Glomerular visceral epithelial cell (primary cell): ENCODE data around the gene LILRB3.
"Not testable (repeated sequence)": the region's sequence is repeated elsewhere in the genome, so short reads cannot be mapped to it uniquely, and the experiment has no call there.

Experiments
- DNase-seq: peaks from one replicate; pipeline ENCODE4 v3.0.0-alpha.2; 2016; ENCODE audit errors: extremely low spot score

The LILRB3 gene

DNA sequence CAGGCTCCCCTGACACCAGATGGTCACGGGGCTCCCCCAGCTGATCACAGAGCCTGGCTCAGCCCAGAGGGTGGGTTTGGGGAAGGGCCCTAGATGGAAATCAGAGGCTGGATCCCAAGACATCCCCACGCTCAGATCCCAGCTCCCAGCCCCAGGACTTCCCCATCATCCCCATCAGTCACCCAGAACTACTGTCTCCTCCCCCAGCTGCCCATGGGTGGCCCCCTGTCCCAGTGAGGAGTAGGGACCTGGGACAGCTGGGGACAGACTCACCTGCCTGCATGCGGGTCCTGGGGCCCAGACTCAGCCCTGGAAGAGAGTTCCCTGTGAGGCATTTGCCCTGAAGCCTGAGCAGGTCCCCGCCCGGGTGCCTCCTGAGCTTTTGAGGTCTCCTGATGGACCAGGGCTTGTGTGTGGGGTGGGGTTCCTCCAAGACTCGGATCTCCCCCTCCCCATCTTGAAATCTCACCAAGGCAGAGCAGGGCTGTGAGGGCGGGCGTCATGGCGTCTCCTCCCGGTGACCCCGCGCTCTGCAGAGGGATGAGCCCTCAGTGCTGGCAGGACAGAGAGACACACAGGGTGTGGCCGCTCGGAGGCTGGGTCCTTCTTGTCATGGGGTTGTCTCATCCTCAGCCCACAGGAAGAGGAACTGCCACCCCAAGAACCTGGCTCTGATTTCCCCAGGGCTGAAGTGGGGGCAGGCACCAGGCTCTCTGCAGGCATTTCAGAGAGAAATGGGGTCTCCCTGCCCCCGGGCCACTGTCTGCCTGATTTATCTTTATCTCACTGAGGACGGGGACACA, at the start of gene LILRB3:
TSS of gene LILRB3 (minus strand) at position 534 of the 803 bp plus-strand sequence. CDS start at position 503, 31 bp downstream.
- DNase-seq: not testable (repeated sequence)

DNA sequence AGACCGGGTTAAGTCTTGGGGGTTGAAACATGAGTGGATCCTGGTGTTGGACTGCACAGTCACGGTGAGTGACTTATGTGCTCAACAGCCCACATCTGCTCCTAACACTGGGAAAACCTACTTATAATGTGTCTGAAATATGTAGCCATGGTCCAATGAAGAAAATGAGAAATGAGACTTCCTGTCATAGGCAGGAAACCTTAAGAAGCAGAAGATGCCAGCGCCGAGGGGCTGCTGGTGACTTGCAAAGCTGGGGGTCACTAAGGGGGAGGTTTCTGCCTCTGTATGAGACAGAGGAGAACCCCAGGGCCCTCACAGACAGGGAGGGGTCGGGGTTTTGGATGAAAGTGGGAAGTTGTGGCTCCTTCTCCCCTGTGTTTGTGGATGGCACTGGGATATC, 49.4 kb upstream of the LILRB3 start:
- DNase-seq: not testable (repeated sequence)

DNA sequence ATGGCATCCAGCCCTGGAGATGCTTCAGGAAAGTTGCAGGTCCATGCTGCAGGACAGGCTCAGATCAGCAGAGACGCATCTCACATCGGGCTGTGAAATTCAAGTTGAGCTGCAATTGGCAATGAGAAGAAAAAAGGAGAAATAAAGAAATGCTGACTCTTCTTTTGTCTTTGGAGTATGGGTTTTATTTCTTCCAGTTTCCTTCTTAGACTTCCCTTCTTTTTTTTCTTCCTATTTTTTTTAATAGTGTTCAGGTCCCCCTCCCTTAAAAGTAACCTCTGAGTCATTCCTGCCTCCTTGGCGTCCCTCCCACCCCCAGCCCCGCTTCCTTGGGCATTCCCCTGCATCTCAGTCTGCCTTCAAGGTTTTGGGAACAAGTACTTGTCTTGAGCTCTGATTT, 48.8 kb upstream of the LILRB3 start:
- DNase-seq: not testable (repeated sequence)

DNA sequence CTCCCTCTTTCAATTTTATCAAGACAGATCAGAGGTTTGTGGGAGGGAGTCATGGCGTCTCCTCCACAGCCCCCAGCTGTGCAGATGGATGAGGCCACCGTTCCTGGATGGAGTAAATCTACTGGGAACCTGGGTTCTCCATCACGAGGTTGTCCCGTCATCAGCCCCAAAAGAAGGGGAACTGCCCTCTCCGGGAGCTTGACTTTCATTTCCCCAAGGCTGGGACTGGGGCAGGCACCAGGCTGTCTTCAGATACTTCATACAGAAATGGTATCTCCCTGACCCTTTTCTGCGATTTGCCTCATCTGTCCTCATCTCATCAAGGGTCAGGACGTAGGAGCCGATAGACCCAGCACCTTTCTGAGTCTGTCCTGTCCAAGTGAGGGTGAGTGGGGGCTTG, 48.3 kb upstream of the LILRB3 start:
- DNase-seq: no peak

DNA sequence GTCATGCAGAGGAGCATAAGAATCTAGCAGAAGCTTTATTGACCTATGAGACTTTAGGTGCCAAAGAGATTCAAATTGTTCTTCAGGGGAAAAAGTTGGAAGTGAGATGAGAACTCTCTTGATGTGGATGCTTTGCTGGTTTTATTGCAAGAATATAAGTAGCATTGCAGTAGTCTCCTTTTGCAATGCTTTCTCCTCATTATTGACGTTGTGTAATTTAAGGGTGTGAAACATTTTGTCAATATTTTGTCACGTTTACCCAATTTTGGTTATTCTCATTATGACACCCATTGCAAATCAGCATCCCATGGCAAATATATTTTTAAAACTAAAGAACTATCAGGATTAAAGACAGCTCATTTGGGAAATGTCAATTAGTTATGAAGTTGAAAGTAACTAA, 46.1 kb upstream of the LILRB3 start:
- DNase-seq: no peak

DNA sequence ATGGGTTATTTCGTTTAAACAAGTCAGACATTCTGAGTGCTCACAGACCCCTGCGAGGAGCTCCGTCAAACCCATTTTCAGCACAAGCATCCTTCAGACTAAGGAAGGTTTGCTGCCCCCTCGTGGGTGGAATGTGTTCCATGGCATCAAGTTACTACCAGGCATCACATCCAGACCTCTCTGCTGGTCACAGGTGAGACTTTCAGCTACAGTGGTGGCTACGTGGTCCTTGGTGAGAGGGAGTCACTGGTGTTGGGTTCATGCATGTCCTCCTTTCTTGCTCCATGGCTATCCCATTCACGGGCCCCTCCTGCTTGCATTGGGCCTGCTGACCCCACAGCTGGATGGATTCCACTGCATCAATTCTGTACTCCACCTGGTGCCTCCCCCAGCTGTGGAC, 43.3 kb upstream of the LILRB3 start:
- peak; percentile 61 for DNase-seq

DNA sequence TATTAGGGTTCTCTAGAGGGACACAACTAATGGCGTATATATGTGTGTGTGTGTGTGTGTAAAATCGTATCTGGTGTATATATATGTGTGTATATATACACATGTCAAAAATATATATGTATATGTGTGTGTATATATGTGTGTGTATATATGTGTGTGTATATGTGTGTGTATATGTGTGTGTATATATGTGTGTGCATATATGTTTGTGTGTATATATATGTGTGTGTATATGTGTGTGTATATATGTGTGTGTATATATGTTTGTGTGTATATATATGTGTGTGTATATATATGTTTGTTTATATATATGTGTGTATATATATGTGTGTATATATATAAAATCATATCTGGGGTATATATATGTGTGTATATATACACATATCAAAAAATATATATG, 39.7 kb upstream of the LILRB3 start:
- DNase-seq: no peak

DNA sequence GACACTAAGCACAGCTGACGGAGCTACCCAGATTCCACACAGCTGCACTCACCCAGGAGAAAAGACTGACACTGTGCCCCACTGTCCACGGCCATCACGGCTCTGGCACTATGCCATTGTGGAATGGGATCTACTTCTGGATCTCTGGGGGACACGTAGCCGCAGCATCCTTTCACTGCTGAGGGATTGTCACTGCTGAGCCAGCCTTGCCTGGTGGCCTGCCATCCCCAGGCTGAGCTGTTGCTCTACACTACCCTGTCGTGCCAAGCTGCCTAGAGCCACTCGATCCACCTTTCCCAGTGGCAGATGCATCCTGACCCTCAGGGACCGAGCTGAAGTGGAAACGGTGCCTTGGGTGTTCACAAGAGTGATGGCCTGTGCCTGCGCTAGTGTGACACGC, 39.3 kb upstream of the LILRB3 start:
- no peak for DNase-seq

DNA sequence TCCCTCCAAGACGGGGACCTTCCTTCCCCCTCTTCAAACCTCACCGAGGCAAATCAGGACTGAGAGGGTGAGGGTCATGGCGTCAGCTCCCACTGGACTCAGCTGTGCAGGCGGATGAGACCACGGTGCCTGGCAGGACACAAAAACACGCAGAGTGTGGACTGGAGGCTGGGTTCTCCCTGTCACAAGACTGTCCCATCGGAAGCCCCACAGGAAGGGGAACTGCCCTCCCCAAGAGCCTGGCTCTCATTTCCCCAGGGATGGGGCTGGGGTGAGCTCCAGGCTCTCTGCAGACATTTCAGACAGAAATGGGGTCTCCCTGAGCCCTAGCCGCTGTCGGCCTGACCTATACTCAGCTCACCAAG, 34.3 kb upstream of the LILRB3 start, which contains the start of gene LILRB5:
TSS of gene LILRB5 (minus strand) at position 158 of the 365 bp plus-strand sequence. CDS start at position 78, 80 bp downstream.
- no peak for DNase-seq

DNA sequence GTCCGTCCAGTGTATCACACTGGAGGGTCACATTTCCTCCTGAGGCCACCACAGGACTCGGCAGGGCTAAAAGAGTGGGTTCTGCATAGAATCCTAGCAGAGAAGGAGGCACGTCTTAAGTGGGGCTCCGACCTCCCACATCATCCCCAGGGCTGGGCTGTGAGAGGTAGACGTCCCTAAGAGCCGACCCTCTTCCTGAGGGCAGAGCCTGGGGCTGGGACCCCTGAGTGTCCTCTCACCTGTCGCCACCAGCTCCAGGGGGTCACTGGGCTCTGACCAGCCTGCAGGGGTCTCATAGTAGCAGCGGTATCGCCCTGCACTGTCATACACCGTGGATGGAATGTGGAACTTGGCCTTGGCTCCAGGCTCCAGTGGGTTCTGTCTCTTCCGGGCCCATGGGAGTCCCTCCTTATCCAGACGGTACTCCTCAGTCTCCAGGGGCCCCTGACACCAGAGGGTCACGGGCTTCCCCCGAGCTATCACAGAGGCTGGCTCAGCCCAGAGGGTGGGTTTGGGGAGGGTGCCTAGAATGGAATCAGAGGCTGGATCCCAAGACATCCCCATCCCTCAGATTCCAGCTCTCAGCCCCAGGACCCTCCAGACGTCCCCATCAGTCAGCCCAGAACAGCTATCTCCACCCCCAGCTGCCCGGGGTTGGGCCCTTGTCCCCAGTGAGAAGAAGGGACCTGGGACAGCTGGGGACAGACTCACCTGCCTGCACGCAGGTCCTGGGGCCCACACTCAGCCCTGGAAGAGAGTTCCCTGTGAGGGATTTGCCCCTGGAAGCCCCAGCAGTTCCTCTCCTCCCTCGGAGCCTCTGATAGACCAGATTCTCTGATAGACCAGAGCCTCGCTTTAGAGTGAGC, 33.7 kb upstream of the LILRB3 start:
- no peak for DNase-seq

DNA sequence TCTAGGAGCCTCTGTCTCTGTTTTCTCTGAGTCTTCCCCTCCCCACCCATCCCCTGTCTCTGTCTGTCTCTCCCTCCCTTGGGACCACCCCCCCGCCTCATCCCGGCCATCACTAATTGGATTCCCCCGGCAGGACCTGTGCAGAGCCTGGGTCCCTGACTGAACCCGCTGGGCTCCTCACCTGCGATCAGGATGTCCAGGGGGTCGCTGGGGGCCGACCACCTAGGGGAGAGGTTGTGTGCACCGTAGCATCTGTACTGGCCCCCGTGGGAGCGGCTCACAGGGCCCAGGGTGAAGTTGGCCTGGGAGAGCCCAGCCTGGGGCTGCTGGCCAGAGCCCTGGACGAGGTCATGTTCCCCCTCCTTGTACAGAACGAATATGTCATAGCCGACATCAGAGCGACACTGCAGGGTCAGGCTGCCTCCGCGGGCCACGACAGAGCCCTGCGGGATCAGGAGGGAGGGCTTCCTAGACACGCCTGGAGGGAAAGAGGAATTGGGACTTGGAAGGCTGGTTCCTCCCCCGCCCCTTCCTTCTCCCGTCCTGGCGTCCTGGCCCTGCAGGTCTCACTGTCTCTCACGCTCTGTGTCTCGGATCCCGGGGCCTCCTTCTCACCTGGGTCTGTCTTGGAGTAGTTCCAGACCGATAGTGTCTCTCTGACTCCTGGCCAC, 32.4 kb upstream of the LILRB3 start:
- no peak for DNase-seq

DNA sequence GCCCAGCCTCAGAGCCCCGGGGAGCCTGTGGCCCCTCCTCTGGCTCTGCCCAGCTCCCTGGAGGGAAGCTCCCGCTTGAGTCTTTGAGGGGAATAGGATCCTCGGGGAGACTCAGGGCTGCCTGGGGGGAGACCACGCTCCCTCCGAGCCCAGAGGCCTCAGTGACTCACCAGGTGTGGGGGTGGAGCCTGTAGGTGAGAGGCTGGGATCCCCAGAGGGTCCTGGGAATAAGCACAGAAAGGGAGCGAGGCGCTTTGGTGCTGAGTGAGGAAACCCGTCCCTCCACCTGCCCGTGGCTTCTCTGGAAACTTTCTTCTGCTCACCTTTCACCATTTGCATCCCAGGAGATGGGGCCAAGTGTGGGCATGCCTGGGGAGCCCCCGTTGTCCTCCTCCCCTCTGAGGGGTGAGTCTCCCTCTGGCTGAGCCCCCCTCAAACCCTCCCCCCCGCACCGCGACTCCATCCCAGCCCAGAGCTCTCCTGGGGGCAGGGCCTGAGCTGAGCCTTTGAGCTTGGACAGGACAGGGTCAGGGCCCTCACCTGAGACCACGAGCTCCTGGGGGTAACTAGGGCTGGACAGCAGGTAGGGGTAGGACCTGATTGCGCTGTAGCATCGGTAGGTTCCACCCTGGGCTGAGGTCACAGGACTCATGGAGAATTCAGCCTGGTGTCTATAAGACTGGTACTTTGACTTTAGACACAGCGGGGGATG, 31.5 kb upstream of the LILRB3 start:
- DNase-seq: no peak

DNA sequence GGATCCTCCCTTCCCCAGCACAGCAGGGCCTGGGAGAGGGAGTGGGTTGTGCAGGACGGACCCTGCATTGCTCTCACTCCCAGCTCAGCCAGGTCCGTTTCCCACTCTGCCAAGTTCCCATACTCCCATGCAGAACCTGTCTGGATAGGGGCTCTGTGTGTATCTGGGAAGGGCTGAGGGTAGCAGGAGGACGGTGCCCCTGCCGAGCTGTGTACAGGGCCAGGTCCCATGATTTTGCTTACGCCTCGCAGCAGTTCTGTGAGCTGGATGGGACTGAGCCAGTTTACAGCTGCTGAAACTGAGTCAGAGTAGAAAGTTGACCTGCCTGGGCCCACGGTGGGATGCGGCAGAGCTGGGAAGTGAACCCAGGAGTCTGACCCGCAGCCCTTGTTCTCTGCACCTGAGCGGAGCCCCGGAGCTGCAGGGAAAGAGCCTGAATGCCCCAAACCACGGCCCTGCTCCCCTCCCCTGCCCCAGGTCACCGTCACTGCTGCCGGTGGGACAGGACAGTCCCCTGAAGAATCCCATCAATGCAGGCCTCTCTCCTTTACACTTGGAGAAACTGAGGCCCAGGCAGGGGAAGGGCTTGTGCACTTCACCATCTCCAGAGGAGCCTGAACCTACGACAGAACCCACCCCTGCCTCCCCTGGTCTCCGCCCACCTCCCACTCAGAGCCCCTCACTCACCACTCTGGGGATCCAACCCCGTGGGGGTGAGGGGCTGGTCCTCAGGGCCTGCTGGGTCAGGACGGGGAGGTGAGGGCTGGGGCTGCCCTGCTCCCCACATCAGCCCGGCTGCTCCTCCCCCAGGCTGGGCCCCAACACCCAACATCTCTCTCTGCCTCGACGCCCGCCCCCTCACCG, 30.8 kb upstream of the LILRB3 start:
- no peak for DNase-seq

DNA sequence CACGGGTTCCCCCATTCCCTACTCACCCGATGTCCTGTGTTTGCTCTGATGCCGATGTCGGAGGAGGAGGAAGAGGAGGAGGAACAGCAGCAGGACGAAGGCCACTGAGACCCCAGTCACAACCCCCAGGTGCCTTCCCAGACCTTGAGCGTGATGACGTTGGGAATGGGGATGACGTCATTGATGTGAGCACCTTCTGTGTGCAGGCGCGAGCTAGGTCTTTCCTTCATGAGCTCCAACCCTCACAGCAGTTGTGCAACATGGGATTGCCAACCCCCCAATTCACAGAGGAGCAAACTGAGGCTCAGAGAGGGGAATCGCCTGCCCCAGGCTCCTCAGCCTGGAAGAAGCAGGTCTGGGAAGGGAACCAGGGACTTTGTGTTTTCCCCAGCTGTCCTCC, 30.0 kb upstream of the LILRB3 start:
- no peak for DNase-seq

DNA sequence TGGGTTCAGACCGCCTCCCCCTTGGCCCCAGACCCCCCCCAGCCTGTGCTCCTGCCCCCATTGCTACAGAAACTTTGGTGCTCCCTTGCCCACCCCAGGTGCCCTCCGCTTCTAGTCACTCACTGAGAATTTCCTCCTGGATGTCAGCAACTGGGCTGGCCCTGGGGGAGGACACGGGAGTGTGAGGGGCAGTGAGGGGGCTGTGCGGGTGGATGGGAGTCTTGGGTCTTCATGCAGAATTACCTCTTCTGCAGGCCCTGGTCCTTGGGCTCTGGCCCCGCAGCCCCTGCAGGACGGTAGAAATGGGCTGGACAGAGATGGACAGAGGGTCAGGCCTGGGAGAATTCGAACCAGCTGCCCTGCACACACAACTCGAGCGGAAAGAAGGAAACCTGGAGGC, 29.4 kb upstream of the LILRB3 start:
- no peak for DNase-seq

DNA sequence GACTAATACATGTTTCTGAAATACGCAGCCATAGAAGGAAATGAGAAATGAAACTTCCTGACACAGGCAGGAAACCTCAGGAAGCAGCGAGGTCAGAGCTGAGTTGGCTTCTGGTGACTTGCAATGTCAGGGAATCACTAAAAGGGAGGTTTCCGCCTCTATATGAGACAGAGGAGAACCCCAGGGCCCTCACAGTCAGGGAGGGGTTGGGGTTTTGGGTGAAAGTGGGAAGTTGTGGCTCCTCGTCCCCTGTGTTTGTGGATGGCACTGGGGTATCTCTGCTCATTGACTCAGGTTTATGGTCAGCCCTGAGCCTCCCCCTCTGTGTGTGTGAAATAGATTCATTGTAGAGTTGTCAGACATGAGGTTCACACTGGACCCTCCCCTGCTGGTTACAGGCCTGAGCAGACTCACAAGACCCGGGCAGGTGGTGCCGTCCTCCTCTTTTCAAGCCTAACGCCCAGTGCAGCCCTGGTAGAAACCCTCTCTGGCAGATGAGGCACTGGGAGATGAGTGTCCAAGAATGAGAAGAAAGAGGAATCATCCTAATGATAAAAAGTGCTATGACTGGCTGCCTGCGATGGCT, 25.3 kb upstream of the LILRB3 start:
- DNase-seq: no peak

DNA sequence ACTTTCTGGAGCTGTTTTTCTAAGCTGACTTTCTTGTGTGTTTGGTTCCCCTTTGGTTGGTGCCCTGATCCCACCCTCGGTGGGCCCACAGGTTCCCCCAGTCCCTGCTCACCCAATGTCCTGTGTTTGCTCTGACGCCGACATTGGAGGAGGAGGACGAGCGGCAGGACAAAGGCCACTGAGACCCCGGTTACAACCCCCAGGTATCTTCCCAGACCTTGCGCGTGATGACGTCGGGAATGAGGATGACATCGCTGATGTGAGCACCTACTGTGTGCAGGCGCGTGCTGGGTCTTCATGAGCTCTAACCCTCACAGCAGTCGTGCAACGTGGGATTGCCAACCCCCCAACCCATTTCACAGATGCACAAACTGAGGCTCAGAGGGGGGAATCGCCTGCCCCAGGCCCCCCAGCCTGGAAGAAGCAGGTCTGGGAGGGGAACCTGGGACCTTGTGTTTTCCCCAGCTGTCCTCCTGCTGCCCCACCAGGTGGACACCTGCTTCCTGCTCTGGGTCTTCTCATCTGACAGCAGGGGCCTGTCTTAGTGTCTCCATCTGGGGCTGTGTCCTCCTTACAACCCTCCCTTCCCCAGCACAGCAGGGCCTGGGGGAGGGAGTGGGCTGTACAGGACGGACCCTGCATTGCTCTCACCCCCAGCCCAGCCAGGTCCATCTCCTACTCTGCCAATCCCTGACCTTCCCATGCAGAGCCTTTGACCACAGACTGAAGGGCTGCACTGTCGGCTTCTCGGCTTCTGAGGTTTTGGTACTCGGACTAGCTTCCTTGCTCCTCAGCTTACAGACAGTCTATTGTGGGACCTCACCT, 24.5 kb upstream of the LILRB3 start:
- DNase-seq: no peak

DNA sequence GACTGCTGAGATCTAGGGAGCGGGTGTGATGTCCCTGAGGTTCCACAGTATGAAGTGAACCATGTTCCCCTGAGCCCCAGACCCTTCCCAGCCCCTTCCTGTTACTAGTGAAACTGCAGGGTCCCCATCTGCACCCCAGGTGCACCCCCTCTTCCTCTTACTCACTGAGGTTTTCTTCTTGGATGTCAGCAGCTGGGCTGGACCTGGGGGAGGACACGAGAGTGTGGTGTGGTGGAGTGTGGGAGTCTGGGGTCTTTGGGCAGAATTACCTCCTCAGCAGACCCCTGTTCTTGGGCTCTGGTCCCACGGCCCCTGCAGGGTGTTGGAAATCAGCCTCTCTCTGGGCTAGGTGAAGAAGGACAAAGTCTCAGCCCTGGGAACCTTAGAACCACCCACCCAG, 23.1 kb upstream of the LILRB3 start:
- DNase-seq: no peak

DNA sequence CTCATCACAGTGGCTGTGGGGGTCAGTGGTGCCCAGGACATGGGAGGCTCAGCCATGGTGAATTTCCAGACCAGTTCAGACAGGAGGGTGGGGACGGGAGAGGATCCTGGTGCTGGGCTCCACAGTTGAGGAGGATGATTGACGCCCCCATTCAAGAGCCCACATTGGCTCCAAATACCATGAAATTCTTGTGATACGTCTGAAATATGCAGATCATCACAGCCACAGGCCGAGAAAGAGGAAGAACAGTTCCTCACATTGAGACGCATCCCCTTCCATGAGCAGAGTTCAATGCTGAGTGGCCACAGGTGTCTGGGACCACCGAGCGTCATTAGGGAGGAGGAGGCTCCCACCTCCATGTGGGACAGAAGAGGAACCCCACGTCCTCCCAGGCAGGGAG, 21.0 kb upstream of the LILRB3 start:
- DNase-seq: not testable (repeated sequence)
